Fibroblast of villous mesenchyme (primary cell): ENCODE measurements around the gene ARHGEF39. TPM values are rescaled to one million over a fixed set of nuclear protein-coding genes. Genes with fewer than 3 reads are reported as not detected.

Experiments
- DNase-seq: peaks from one replicate; pipeline ENCODE4 v3.0.0-alpha.2; 2010; ENCODE audit warnings: low read depth
- H3K4me3 ChIP-seq: 2 replicates; pipeline ENCODE4 v1.5.1; 2011; ENCODE audit warnings: low read depth, mild to moderate bottlenecking, low read length
- CTCF ChIP-seq: IDR thresholded peaks from 2 replicates; pipeline ENCODE4 v1.5.1; 2012; ENCODE audit warnings: low read depth, mild to moderate bottlenecking, low read length; ENCODE audit not compliant: insufficient read depth
- total RNA-seq: library from RNA; depleted of rRNA; stranded (reverse); fragments of >200 nt; gene quantifications from 2 replicates; pipeline ENCODE4 v1.2.3, GENCODE V29; 2012

Gene ARHGEF39
- total RNA-seq, 1 donor = 3.0 TPM

- TF ChIP-seq CTCF = no peak
- DNase-seq = no peak
- peak overlapping the region; percentile 61 for H3K4me3 ChIP-seq
Observed at GRCh38 chr9:35675732-35676392, 10.9 kb upstream of the ARHGEF39 start.

GRCh38 chr9:35675204-35675603 is 10.2 kb upstream of the ARHGEF39 start:
- TF ChIP-seq CTCF = no peak
- no peak for DNase-seq
- peak overlapping the region; percentile 61 for H3K4me3 ChIP-seq

GRCh38 chr9:35674025-35674361 is 9.0 kb upstream of the ARHGEF39 start:
- no peak for TF ChIP-seq CTCF
- no peak for DNase-seq
- H3K4me3 ChIP-seq = no peak overlapping the region

- no peak within 1 kb of the TSS for H3K4me3 ChIP-seq
- no peak for TF ChIP-seq CTCF
- DNase-seq = no peak
Observed at GRCh38 chr9:35673132-35674024, 8.4 kb upstream of the ARHGEF39 start, which contains the start of gene CA9. Gene CA9 (plus strand): TSS chr9:35673928. CDS start chr9:35673960, 32 bp downstream.

- peak; percentile 60 for DNase-seq
- H3K4me3 ChIP-seq = no peak overlapping the region
- no peak for TF ChIP-seq CTCF
Observed at GRCh38 chr9:35669331-35670145, 4.5 kb upstream of the ARHGEF39 start.

- TF ChIP-seq CTCF = no peak
- DNase-seq = no peak
- no peak overlapping the region for H3K4me3 ChIP-seq
Observed at GRCh38 chr9:35667939-35668338, 2.9 kb upstream of the ARHGEF39 start.
